Testis (tissue), 3 donors: ENCODE data around the gene TIMM13. TPM values are rescaled to one million over a fixed set of nuclear protein-coding genes. Genes with fewer than 3 reads are reported as not detected.

Source experiments
- DNase-seq: peaks from one replicate; pipeline ENCODE4 v3.0.0-alpha.2; 2019
- H3K27ac ChIP-seq, 2 donors: fragments of 200-600 bp; sonication (generic); one replicate each; pipeline ENCODE4 v1.5.1; 2019
- H3K27me3 ChIP-seq: fragments of 200-600 bp; sonication (generic); one replicate; pipeline ENCODE4 v1.5.1; 2019
- H3K36me3 ChIP-seq: fragments of 200-600 bp; sonication (generic); one replicate; pipeline ENCODE4 v1.5.1; 2017; ENCODE audit warnings: low read depth; ENCODE audit errors: missing control alignments
- H3K4me1 ChIP-seq: fragments of 200-600 bp; sonication (generic); one replicate; pipeline ENCODE4 v1.5.1; 2019
- H3K4me3 ChIP-seq, 2 donors: fragments of 200-600 bp; sonication (generic); one replicate each; pipeline ENCODE4 v1.5.1; 2017 to 2019
- H3K9me3 ChIP-seq: fragments of 200-600 bp; sonication (generic); one replicate; pipeline ENCODE4 v1.5.1; 2017
- CTCF ChIP-seq, 3 experiments: fragments of 450-650 bp in 2 of 3; fragments of 200-600 bp in 1 of 3; sonication (generic) in 1 of 3; IDR thresholded peaks; one replicate each; pipeline ENCODE4 v1.5.1; 2016 to 2019; ENCODE audit warnings: antibody characterized with exemption in 3 of 3, mild to moderate bottlenecking in 2 of 3, moderate library complexity in 1 of 3
- POLR2A ChIP-seq: fragments of 450-650 bp; IDR thresholded peaks from one replicate; pipeline ENCODE4 v1.6.1; 2017; ENCODE audit warnings: antibody characterized with exemption, mild to moderate bottlenecking, moderate library complexity
- WGBS, 2 donors: methylation state at CpG; one replicate each; pipeline ENCODE4 v1.1.5; 2018; 5-methylcytosine and 5-hydroxymethylcytosine counted together
- intact Hi-C: fragments of 100-400 bp; cut with DNase I; formaldehyde crosslinking; loops from one replicate; pipeline ENCODE4 v1.15.1; 2023; ENCODE audit warnings: low total_unique reads
- polyA plus RNA-seq: library from polyadenylated mRNA; stranded (reverse); fragments of 350-450 nt; fragmentation: Illumina TruSeq; extraction: RNeasy Lipid Tissue Mini Kit (QIAGEN cat#74804); gene quantifications from one replicate; pipeline ENCODE4 v1.2.3, GENCODE V29; 2014; ENCODE audit warnings: low read depth, low replicate concordance; ENCODE audit not compliant: insufficient read depth
- total RNA-seq, 2 donors: library from RNA; depleted of rRNA; stranded (reverse); fragments of >200 nt; gene quantifications; one replicate each; pipeline ENCODE4 v1.2.3, GENCODE V29; 2016

Gene TIMM13
- total and polyA plus RNA-seq, 3 donors from 2014 or later, result 57.5 to 66.6 (median 60.6) TPM

GRCh38 chr19:2425622-2426581, 1.5 kb downstream of the TIMM13 start:
- intact Hi-C loops, result no loop called here
- WGBS, 2 donors, result 49 to 54% methylated on average over 13 to 29 of the region's 29 CpGs
- Histone ChIP-seq H3K9me3 (no peaks in the 10 kb centered on the region), H3K4me1 (peaks cover 33% of the 10 kb centered on the region), H3K27ac (no peak overlapping the region), H3K27me3 (no peaks in the 10 kb centered on the region), H3K4me3 (no peak overlapping the region), H3K36me3 (no peaks in the 10 kb centered on the region)
- DNase-seq, result no peak
- no peak for TF ChIP-seq CTCF (IDR thresholded peaks at IDR 0.05)
- no peak for TF ChIP-seq POLR2A

GRCh38 chr19:2424686-2425621, 2.4 kb downstream of the TIMM13 start:
- Histone ChIP-seq H3K4me3 (peak overlapping the region in 1 of 2 donors; percentile 25), H3K9me3 (no peaks in the 10 kb centered on the region), H3K36me3 (no peaks in the 10 kb centered on the region), H3K27me3 (no peaks in the 10 kb centered on the region), H3K4me1 (peaks cover 33% of the 10 kb centered on the region), H3K27ac (no peak overlapping the region)
- no peak for TF ChIP-seq POLR2A
- TF ChIP-seq CTCF (IDR thresholded peaks at IDR 0.05), result no peak
- intact Hi-C loops, result no loop called here
- DNase-seq, result peak; percentile 75
- 28 to 46% methylated on average over 9 to 26 of the region's 101 CpGs for WGBS, 2 donors

- peak overlapping the region in 1 of 2 donors; percentile 31 for H3K27ac ChIP-seq
- H3K27me3 ChIP-seq, result no peaks in the 10 kb centered on the region
- DNase-seq, result no peak
- WGBS, 2 donors, result 41 to 43% methylated on average over 11 to 43 of the region's 46 CpGs
- no peaks in the 10 kb centered on the region for H3K36me3 ChIP-seq
- TF ChIP-seq POLR2A (no peak), CTCF (IDR thresholded peaks at IDR 0.05) (no peak)
- peaks cover 33% of the 10 kb centered on the region for H3K4me1 ChIP-seq
- no peaks in the 10 kb centered on the region for H3K9me3 ChIP-seq
- intact Hi-C loops, result no loop called here
- peak overlapping the region in 1 of 2 donors; percentile 25 for H3K4me3 ChIP-seq
Observed at GRCh38 chr19:2423915-2424685, 3.3 kb downstream of the TIMM13 start.

- peak overlapping the region in 1 of 2 donors; percentile 25 for H3K4me3 ChIP-seq
- H3K9me3 ChIP-seq, result no peaks in the 10 kb centered on the region
- TF ChIP-seq POLR2A (no peak), CTCF (IDR thresholded peaks at IDR 0.05) (no peak)
- H3K4me1 ChIP-seq, result peaks cover 33% of the 10 kb centered on the region
- no peaks in the 10 kb centered on the region for H3K36me3 ChIP-seq
- no peaks in the 10 kb centered on the region for H3K27me3 ChIP-seq
- intact Hi-C loops, result no loop called here
- peak overlapping the region in 1 of 2 donors; percentile 31 for H3K27ac ChIP-seq
- DNase-seq, result peak; percentile 53
- WGBS, 2 donors, result 25 to 32% methylated on average over 9 to 19 of the region's 19 CpGs
Observed at GRCh38 chr19:2423071-2423914, 4.1 kb downstream of the TIMM13 start.
